K562 (cell line): Measurements from ENCODE around the gene MRPS15. TPM values are rescaled to one million over a fixed set of nuclear protein-coding genes. Genes with fewer than 3 reads are reported as not detected.

Experiments
- CAMTA2 ChIP-seq: fragments of 250-450 bp; sonication (Bioruptor Pico); conservative IDR thresholded peaks from 2 replicates; pipeline ENCODE4 v1.5.1; 2022
- CREB3 ChIP-seq: fragments of 450-650 bp; conservative IDR thresholded peaks from 2 replicates; pipeline ENCODE4 v1.6.1; 2016; ENCODE audit warnings: missing genetic modification characterization, low read depth, mild to moderate bottlenecking, missing compliant biosample characterization, moderate library complexity
- E2F8 ChIP-seq: fragments of 450-650 bp; IDR thresholded peaks from 2 replicates; pipeline ENCODE4 v1.7.1; 2018; ENCODE audit warnings: mild to moderate bottlenecking, low read depth; ENCODE audit not compliant: partially characterized antibody
- EP300 ChIP-seq: IDR thresholded peaks from 2 replicates; pipeline ENCODE4 v1.6.1; 2012; ENCODE audit warnings: low read length, improper control_type of control experiment
- GTF2F1 ChIP-seq: IDR thresholded peaks from 2 replicates; pipeline ENCODE4 v1.6.1; 2011; ENCODE audit warnings: low read depth, low read length, improper control_type of control experiment
- LCOR ChIP-seq: sonication (generic); formaldehyde crosslinking; IDR thresholded peaks from 2 replicates; pipeline ENCODE4 v1.8.0; 2022; ENCODE audit warnings: mild to moderate bottlenecking, missing genetic modification reagents
- MAFG ChIP-seq: fragments of 450-650 bp; conservative IDR thresholded peaks from 2 replicates; pipeline ENCODE4 v1.6.1; 2016; ENCODE audit warnings: missing genetic modification characterization, missing compliant biosample characterization
- MBD1 ChIP-seq: fragments of 250-450 bp; sonication (Bioruptor Pico); IDR thresholded peaks from 2 replicates; pipeline ENCODE4 v1.8.0; 2022; ENCODE audit warnings: inconsistent platforms
- MTA2 ChIP-seq: fragments of 450-650 bp; IDR thresholded peaks from 2 replicates; pipeline ENCODE4 v1.6.1; 2016; ENCODE audit warnings: low read depth
- NFIC ChIP-seq: fragments of 450-650 bp; IDR thresholded peaks from 2 replicates; pipeline ENCODE4 v1.6.1; 2017; ENCODE audit warnings: mild to moderate bottlenecking, inconsistent platforms
- NR0B1 ChIP-seq: fragments of 450-650 bp; IDR thresholded peaks from one replicate; pipeline ENCODE4 v1.6.1; 2018; ENCODE audit warnings: mild to moderate bottlenecking, moderate library complexity; ENCODE audit not compliant: partially characterized antibody
- NR2C2 ChIP-seq, 2 experiments: fragments of 200-800 bp in 1 of 2; sonication (Bioruptor generic) in 1 of 2; sonication (generic) in 1 of 2; formaldehyde crosslinking in 1 of 2; IDR thresholded peaks; 2 replicates each; pipeline versions ENCODE4 v1.6.1 to v1.8.0; 2016 to 2022; ENCODE audit warnings: mild to moderate bottlenecking in 1 of 2, missing compliant biosample characterization in 1 of 2, missing genetic modification characterization in 1 of 2, missing genetic modification reagents in 1 of 2
- PTTG1 ChIP-seq: fragments of 450-650 bp; IDR thresholded peaks from 2 replicates; pipeline ENCODE4 v1.6.1; 2016; ENCODE audit warnings: low read depth, mild to moderate bottlenecking, missing genetic modification characterization, missing compliant biosample characterization
- SMAD4 ChIP-seq: fragments of 250-450 bp; sonication (Bioruptor Pico); conservative IDR thresholded peaks from 2 replicates; pipeline ENCODE4 v1.8.0; 2021; ENCODE audit warnings: inconsistent platforms, mild to moderate bottlenecking, moderate library complexity
- STAT5A ChIP-seq: IDR thresholded peaks from 2 replicates; pipeline ENCODE4 v1.6.1; 2012; ENCODE audit warnings: low read length, inconsistent platforms, borderline replicate concordance
- TCFL5 ChIP-seq: fragments of 250-450 bp; sonication (Bioruptor Pico); conservative IDR thresholded peaks from 2 replicates; pipeline ENCODE4 v1.6.1; 2021; ENCODE audit warnings: mild to moderate bottlenecking, moderate library complexity, matching md5 sums
- TSHZ1 ChIP-seq: fragments of 250-450 bp; sonication (Bioruptor Pico); IDR thresholded peaks from 2 replicates; pipeline ENCODE4 v1.4.0; 2020; ENCODE audit warnings: mild to moderate bottlenecking, moderate library complexity
- ZNF184 ChIP-seq: sonication (generic); formaldehyde crosslinking; IDR thresholded peaks from 2 replicates; pipeline ENCODE4 v1.5.0; 2020; ENCODE audit warnings: missing genetic modification reagents
- ZNF224 ChIP-seq: sonication (generic); formaldehyde crosslinking; IDR thresholded peaks from 2 replicates; pipeline ENCODE4 v1.8.0; 2022; ENCODE audit warnings: mild to moderate bottlenecking, missing genetic modification reagents
- polyA plus RNA-seq, 8 experiments: library from polyadenylated mRNA; depleted of rRNA in 4 of 8; stranded (reverse) in 5 of 8; unstranded in 3 of 8; fragments of >200 nt; fragmentation: Nextera tagmentation in 2 of 8; fragmentation: Illumina TruSeq in 1 of 8; extraction: Ambion mirVana in 2 of 8; extraction: Trizol in 1 of 8; gene quantifications; 2 replicates each; pipeline versions ENCODE4 v1.2.1 to v1.2.3, GENCODE V29; 2011 to 2014; ENCODE audit warnings: inconsistent platforms in 1 of 8, missing spikeins in 1 of 8
- total RNA-seq, 7 experiments: library from RNA; depleted of rRNA in 6 of 7; stranded (reverse); fragments of >200 nt in 6 of 7; fragmentation: Illumina TruSeq in 2 of 7; extraction: Trizol in 2 of 7; gene quantifications; 2 replicates each; pipeline versions ENCODE4 v1.2.1 to v1.2.3, GENCODE V29; 2011 to 2021; ENCODE audit warnings: low replicate concordance in 1 of 7

MRPS15 gene
- total and polyA plus RNA-seq, 9 of the 15 experiments (the other 6 are each of a cell fraction or from before 2014, with no cell fraction given): 62.9 to 286 (median 149) TPM

- TF ChIP-seq NFIC: no peak
- no peak for TF ChIP-seq E2F8
- no peak for TF ChIP-seq PTTG1 (tag)
- no peak for TF ChIP-seq STAT5A
- no peak for TF ChIP-seq NR0B1
- TF ChIP-seq MAFG (tag): no peak
- no peak for TF ChIP-seq TSHZ1
- no peak for TF ChIP-seq NR2C2 (CRISPR knock-in tag; IDR thresholded peaks at IDR 0.05)
- TF ChIP-seq NR2C2 (tag; IDR thresholded peaks at IDR 0.05): no peak
- no peak for TF ChIP-seq TCFL5 (CRISPR knock-in tag)
- TF ChIP-seq ZNF184 (CRISPR knock-in tag): no peak
- no peak for TF ChIP-seq MBD1
- peak; percentile 70; the same call in 1 of the 2 replicates for TF ChIP-seq LCOR (CRISPR knock-in tag)
- no peak for TF ChIP-seq SMAD4
- no peak for TF ChIP-seq MTA2
- no peak for TF ChIP-seq CAMTA2
- TF ChIP-seq EP300: peak; percentile 46; the same call in 1 of the 2 replicates
- TF ChIP-seq ZNF224 (CRISPR knock-in tag): no peak
- TF ChIP-seq CREB3 (tag): no peak
- TF ChIP-seq GTF2F1: no peak
Observed at GRCh38 chr1:36420836-36421317, 43.3 kb downstream of the MRPS15 start (continued).
